ENCODE measurements around the gene PPP1R14C.

- TF ChIP-seq CTCF (IDR thresholded peaks at IDR 0.05; ENCODE audit: low read depth, low read length): no peak
- TF ChIP-seq EZH2phosphoT487 (IDR thresholded peaks at IDR 0.05; ENCODE audit: low read depth): no peak
These were observed 126.4 kb downstream of the PPP1R14C start for GRCh38 chr6:150269130-150269856.

Measured in OCI-LY3 (cell line).